ENCODE data around the gene BRIP1.

BRIP1 gene

DNA sequence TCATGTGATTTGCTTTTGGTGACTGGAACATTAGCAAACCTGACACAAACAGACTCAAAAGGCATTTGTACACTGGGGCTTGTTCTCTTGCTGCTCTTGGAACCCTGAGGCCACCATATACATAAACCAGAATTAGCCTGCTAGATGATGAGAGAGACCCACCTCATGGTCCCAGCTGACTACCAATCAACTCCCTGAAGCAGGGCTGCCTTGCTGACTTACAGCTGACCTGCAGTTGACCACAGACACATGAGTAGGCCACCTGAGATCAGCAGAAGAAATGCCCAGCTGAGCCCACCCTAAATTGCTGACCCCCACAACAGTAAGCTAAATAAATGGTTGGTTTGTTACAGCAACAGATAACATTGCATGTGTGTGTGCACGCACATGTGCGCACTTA lies 28.7 kb downstream of the BRIP1 start:
- no peak overlapping the region for H2AFZ ChIP-seq
- no peak overlapping the region for H3K27ac ChIP-seq
- H3K4me3 ChIP-seq (ENCODE audit: low read depth, low read length): no peak overlapping the region
- H3K4me2 ChIP-seq (ENCODE audit: low read length): no peak overlapping the region
- no peak overlapping the region for H3K9ac ChIP-seq
- no peaks in the 10 kb centered on the region for H3K36me3 ChIP-seq (ENCODE audit: control insufficient read depth, insufficient read depth, low read length)
- no peaks in the 10 kb centered on the region for H3K27me3 ChIP-seq (ENCODE audit: control insufficient read depth, insufficient read depth, low read length)
- H3K79me2 ChIP-seq: no peaks in the 10 kb centered on the region
- H3K9me3 ChIP-seq (ENCODE audit: control insufficient read depth, low read length): no peaks in the 10 kb centered on the region
- H3K4me1 ChIP-seq: no peaks in the 10 kb centered on the region
- TF ChIP-seq, protein P1, sequence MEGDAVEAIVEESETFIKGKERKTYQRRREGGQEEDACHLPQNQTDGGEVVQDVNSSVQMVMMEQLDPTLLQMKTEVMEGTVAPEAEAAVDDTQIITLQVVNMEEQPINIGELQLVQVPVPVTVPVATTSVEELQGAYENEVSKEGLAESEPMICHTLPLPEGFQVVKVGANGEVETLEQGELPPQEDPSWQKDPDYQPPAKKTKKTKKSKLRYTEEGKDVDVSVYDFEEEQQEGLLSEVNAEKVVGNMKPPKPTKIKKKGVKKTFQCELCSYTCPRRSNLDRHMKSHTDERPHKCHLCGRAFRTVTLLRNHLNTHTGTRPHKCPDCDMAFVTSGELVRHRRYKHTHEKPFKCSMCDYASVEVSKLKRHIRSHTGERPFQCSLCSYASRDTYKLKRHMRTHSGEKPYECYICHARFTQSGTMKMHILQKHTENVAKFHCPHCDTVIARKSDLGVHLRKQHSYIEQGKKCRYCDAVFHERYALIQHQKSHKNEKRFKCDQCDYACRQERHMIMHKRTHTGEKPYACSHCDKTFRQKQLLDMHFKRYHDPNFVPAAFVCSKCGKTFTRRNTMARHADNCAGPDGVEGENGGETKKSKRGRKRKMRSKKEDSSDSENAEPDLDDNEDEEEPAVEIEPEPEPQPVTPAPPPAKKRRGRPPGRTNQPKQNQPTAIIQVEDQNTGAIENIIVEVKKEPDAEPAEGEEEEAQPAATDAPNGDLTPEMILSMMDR (IDR thresholded peaks at IDR 0.05): no peak

GRCh38 chr17:61833536-61834193 lies 29.7 kb downstream of the BRIP1 start:
- Histone ChIP-seq H3K4me2 (ENCODE audit: low read length) (no peak overlapping the region), H3K9me3 (ENCODE audit: control insufficient read depth, low read length) (no peaks in the 10 kb centered on the region), H2AFZ (no peak overlapping the region), H3K79me2 (no peaks in the 10 kb centered on the region), H3K9ac (no peak overlapping the region), H3K4me1 (no peaks in the 10 kb centered on the region), H3K4me3 (ENCODE audit: low read depth, low read length) (no peak overlapping the region), H3K36me3 (ENCODE audit: control insufficient read depth, insufficient read depth, low read length) (no peaks in the 10 kb centered on the region), H3K27ac (no peak overlapping the region), H3K27me3 (ENCODE audit: control insufficient read depth, insufficient read depth, low read length) (no peaks in the 10 kb centered on the region)
- TF ChIP-seq, protein P1 (IDR thresholded peaks at IDR 0.05): no peak

GRCh38 chr17:61832463-61832862 lies 30.9 kb downstream of the BRIP1 start:
- TF ChIP-seq, protein P1 (IDR thresholded peaks at IDR 0.05): no peak
- H3K4me3 ChIP-seq (ENCODE audit: low read depth, low read length): no peak overlapping the region
- H3K4me1 ChIP-seq: no peaks in the 10 kb centered on the region
- H3K79me2 ChIP-seq: no peaks in the 10 kb centered on the region
- no peak overlapping the region for H3K9ac ChIP-seq
- no peak overlapping the region for H2AFZ ChIP-seq
- no peak overlapping the region for H3K27ac ChIP-seq
- H3K4me2 ChIP-seq (ENCODE audit: low read length): no peak overlapping the region
- no peaks in the 10 kb centered on the region for H3K27me3 ChIP-seq (ENCODE audit: control insufficient read depth, insufficient read depth, low read length)
- H3K36me3 ChIP-seq (ENCODE audit: control insufficient read depth, insufficient read depth, low read length): no peaks in the 10 kb centered on the region
- H3K9me3 ChIP-seq (ENCODE audit: control insufficient read depth, low read length): no peaks in the 10 kb centered on the region

DNA sequence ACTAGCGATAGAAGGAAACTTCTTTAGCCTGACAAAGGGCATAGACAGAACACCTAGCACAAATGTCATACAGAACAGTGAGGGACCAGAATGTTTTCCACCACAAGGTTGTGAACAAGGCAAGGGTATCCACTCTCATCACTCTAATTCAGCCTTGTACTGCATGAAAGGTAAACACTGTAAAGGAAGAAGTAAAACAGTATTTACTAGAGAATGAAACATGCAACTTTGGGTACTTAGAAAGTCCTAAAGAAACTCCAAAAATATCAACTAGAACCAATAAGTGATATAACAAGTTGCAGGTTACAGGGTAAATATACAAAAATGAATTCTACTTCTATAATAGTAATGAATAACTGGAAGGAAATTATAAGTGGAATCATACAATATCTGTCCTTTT lies 32.2 kb downstream of the BRIP1 start:
- TF ChIP-seq, protein P1 (IDR thresholded peaks at IDR 0.05): no peak

DNA sequence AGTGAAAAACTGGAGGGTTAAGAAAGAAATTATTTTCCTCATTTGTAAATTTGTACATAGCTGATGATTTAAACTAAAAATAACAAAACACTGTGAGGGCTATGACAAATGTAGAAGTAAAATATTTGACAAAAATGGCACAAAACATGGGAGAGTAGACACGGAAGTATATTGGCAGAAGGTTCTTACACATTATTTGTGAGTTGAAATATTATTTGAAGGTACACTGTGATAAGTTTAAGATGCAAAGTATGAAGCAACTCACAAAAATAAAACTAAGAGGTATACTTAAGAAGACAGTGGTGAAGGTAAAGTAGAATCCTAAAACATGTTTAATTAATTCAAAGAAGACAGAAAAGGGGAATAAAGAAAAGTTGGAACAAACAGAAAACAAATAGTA lies 34.6 kb downstream of the BRIP1 start:
- H3K9ac ChIP-seq: no peak overlapping the region
- no peak overlapping the region for H2AFZ ChIP-seq
- H3K9me3 ChIP-seq (ENCODE audit: control insufficient read depth, low read length): no peaks in the 10 kb centered on the region
- H3K27ac ChIP-seq: no peak overlapping the region
- no peaks in the 10 kb centered on the region for H3K27me3 ChIP-seq (ENCODE audit: control insufficient read depth, insufficient read depth, low read length)
- H3K36me3 ChIP-seq (ENCODE audit: control insufficient read depth, insufficient read depth, low read length): no peaks in the 10 kb centered on the region
- no peak overlapping the region for H3K4me2 ChIP-seq (ENCODE audit: low read length)
- H3K79me2 ChIP-seq: no peaks in the 10 kb centered on the region
- no peaks in the 10 kb centered on the region for H3K4me1 ChIP-seq
- TF ChIP-seq, protein P1 (IDR thresholded peaks at IDR 0.05): no peak
- no peak overlapping the region for H3K4me3 ChIP-seq (ENCODE audit: low read depth, low read length)

More for the DNA sequence above, 32.2 kb downstream of the BRIP1 start:
- H3K27ac ChIP-seq: no peak overlapping the region
- H3K4me3 ChIP-seq (ENCODE audit: low read depth, low read length): no peak overlapping the region
- no peaks in the 10 kb centered on the region for H3K4me1 ChIP-seq
- no peak overlapping the region for H3K4me2 ChIP-seq (ENCODE audit: low read length)
- no peaks in the 10 kb centered on the region for H3K9me3 ChIP-seq (ENCODE audit: control insufficient read depth, low read length)
- no peaks in the 10 kb centered on the region for H3K36me3 ChIP-seq (ENCODE audit: control insufficient read depth, insufficient read depth, low read length)
- H3K9ac ChIP-seq: no peak overlapping the region
- no peaks in the 10 kb centered on the region for H3K27me3 ChIP-seq (ENCODE audit: control insufficient read depth, insufficient read depth, low read length)
- H2AFZ ChIP-seq: no peak overlapping the region
- H3K79me2 ChIP-seq: no peaks in the 10 kb centered on the region
